GM12892 (cell line): ENCODE results near the gene PCBD2.

Experiments
- POLR2A ChIP-seq: IDR thresholded peaks from 2 replicates; pipeline ENCODE4 v1.6.1; 2011; ENCODE audit warnings: low read depth, low read length, control low read depth
- POLR2AphosphoS5 ChIP-seq: IDR thresholded peaks from 2 replicates; pipeline ENCODE4 v1.6.1; 2011; ENCODE audit warnings: low read depth, low read length, control low read depth
- TAF1 ChIP-seq: IDR thresholded peaks from 2 replicates; pipeline ENCODE4 v1.6.1; 2011; ENCODE audit warnings: low read depth, mild to moderate bottlenecking, control low read depth, low read length, borderline replicate concordance

- no peak for TF ChIP-seq POLR2A
- TF ChIP-seq POLR2AphosphoS5, result no peak
- no peak for TF ChIP-seq TAF1
Observed at GRCh38 chr5:134967607-134968006, 62.7 kb downstream of the PCBD2 start, which contains the start of gene CATSPER3.
